CMK (cell line): ENCODE results near the gene DYNLRB1.

ENCODE experiments used
- DNase-seq: peaks from one replicate; pipeline ENCODE4 v3.0.0-alpha.2; 2010; ENCODE audit warnings: low read depth

The DYNLRB1 gene

GRCh38 chr20:34558320-34559218 is 42.3 kb downstream of the DYNLRB1 start, which contains the start of gene MAP1LC3A:
MAP1LC3A (plus strand) TSS chr20:34558718; CDS start chr20:34558869, 151 bp downstream.
- no peak for DNase-seq

GRCh38 chr20:34559311-34560140 is 43.3 kb downstream of the DYNLRB1 start:
- no peak for DNase-seq

GRCh38 chr20:34560141-34560523 is 43.9 kb downstream of the DYNLRB1 start:
- no peak for DNase-seq

- DNase-seq: no peak
These were observed 44.4 kb downstream of the DYNLRB1 start for GRCh38 chr20:34560614-34561013.

GRCh38 chr20:34561661-34562060 is 45.4 kb downstream of the DYNLRB1 start:
- no peak for DNase-seq

- no peak for DNase-seq
These were observed 46.4 kb downstream of the DYNLRB1 start for GRCh38 chr20:34562641-34563040.

GRCh38 chr20:34564833-34565232 is 48.6 kb downstream of the DYNLRB1 start:
- no peak for DNase-seq

- DNase-seq: no peak
These were observed 51.0 kb downstream of the DYNLRB1 start for GRCh38 chr20:34566978-34567891.

- no peak for DNase-seq
These were observed 52.0 kb downstream of the DYNLRB1 start for GRCh38 chr20:34567892-34568865.

- DNase-seq: no peak
These were observed 53.4 kb downstream of the DYNLRB1 start for GRCh38 chr20:34569598-34569997.

GRCh38 chr20:34570859-34571306 is 54.7 kb downstream of the DYNLRB1 start:
- peak; percentile 15 for DNase-seq

- DNase-seq: no peak
These were observed 55.5 kb downstream of the DYNLRB1 start for GRCh38 chr20:34571753-34572152.

GRCh38 chr20:34573541-34574300 is 57.5 kb downstream of the DYNLRB1 start:
- DNase-seq: no peak

GRCh38 chr20:34574426-34574825 is 58.2 kb downstream of the DYNLRB1 start:
- DNase-seq: no peak

- no peak for DNase-seq
These were observed 58.6 kb downstream of the DYNLRB1 start for GRCh38 chr20:34574861-34575260.

- DNase-seq: no peak
These were observed 59.0 kb downstream of the DYNLRB1 start for GRCh38 chr20:34575271-34575670.

GRCh38 chr20:34575756-34576155 is 59.5 kb downstream of the DYNLRB1 start:
- DNase-seq: no peak

GRCh38 chr20:34577061-34577460 is 60.8 kb downstream of the DYNLRB1 start:
- no peak for DNase-seq

GRCh38 chr20:34578025-34578424 is 61.8 kb downstream of the DYNLRB1 start:
- no peak for DNase-seq

- no peak for DNase-seq
These were observed 62.3 kb downstream of the DYNLRB1 start for GRCh38 chr20:34578521-34578920.
